ENCODE measurements around the gene SLC25A25. TPM values are rescaled to one million over a fixed set of nuclear protein-coding genes. Genes with fewer than 3 reads are reported as not detected.

SLC25A25 gene
- total RNA-seq, 1 donor from 2014 or later: 34.7 TPM

- TF ChIP-seq, protein P1, sequence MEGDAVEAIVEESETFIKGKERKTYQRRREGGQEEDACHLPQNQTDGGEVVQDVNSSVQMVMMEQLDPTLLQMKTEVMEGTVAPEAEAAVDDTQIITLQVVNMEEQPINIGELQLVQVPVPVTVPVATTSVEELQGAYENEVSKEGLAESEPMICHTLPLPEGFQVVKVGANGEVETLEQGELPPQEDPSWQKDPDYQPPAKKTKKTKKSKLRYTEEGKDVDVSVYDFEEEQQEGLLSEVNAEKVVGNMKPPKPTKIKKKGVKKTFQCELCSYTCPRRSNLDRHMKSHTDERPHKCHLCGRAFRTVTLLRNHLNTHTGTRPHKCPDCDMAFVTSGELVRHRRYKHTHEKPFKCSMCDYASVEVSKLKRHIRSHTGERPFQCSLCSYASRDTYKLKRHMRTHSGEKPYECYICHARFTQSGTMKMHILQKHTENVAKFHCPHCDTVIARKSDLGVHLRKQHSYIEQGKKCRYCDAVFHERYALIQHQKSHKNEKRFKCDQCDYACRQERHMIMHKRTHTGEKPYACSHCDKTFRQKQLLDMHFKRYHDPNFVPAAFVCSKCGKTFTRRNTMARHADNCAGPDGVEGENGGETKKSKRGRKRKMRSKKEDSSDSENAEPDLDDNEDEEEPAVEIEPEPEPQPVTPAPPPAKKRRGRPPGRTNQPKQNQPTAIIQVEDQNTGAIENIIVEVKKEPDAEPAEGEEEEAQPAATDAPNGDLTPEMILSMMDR (IDR thresholded peaks at IDR 0.05): no peak
- no peaks in the 10 kb centered on the region for H3K36me3 ChIP-seq
- H3K4me1 ChIP-seq: peaks cover 61% of the 10 kb centered on the region
- no peaks in the 10 kb centered on the region for H3K9me3 ChIP-seq
- ATAC-seq: no peak
- no peaks in the 10 kb centered on the region for H3K27me3 ChIP-seq
- H3K27ac ChIP-seq: no peak overlapping the region
- intact Hi-C loops (cut with DNase I): no loop called here
- no peak overlapping the region for H3K4me3 ChIP-seq
- DNase-seq: peak; percentile 67
Observed at GRCh38 chr9:128091144-128091543, 23.1 kb downstream of the SLC25A25 start.

DNA sequence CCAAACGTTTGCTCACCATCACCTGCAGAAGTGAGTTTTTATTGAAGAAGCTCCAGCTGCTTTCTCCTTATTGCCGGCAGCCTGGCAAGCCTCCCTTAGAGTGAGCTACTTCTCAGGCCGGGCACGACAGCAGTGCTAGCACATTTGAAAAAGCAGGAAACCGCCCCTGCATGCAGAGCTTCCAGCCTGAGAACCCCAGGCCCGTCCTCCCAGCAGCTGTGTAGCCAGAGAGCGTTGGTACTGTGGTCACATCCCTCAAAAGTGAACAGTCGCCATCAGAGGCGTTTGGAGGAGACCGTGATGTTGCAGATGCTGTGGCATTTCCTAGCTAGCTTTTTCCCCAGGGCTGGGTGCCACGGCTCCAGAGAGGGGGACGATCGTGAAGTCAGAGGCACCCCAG lies 23.5 kb downstream of the SLC25A25 start:
- TF ChIP-seq, protein P1 (IDR thresholded peaks at IDR 0.05): no peak
- H3K27ac ChIP-seq: no peak overlapping the region
- no peak for ATAC-seq
- no peaks in the 10 kb centered on the region for H3K27me3 ChIP-seq
- intact Hi-C loops (cut with DNase I): no loop called here
- no peaks in the 10 kb centered on the region for H3K36me3 ChIP-seq
- H3K4me1 ChIP-seq: peaks cover 61% of the 10 kb centered on the region
- H3K4me3 ChIP-seq: no peak overlapping the region
- DNase-seq: peak; percentile 46
- no peaks in the 10 kb centered on the region for H3K9me3 ChIP-seq

GRCh38 chr9:128092199-128092977 lies 24.4 kb downstream of the SLC25A25 start:
- H3K27ac ChIP-seq: peak overlapping the region; percentile 86
- H3K4me1 ChIP-seq: peaks cover 69% of the 10 kb centered on the region

DNA sequence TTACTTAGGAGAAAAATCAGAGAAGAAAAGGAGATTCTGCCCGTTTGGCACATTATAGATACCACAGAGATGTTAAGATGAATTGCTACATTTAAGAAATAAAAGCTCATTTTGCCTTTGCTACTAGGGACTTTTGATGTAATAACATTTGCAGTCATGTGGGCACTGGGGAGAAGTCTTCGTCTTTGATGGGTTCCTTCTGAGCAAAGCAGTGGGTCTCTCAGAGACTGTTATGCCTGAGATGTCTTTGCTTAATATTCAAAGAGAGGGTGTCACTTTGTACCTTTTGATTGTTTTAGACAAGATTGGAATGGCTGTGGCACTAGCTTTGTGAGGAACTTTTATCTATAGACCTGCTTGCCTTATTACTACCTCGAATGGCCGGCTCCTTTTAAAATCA lies 25.0 kb downstream of the SLC25A25 start:
- TF ChIP-seq, protein P1 (IDR thresholded peaks at IDR 0.05): no peak
- Histone ChIP-seq H3K27ac (peak overlapping the region; percentile 86), H3K27me3 (no peaks in the 10 kb centered on the region), H3K9me3 (no peaks in the 10 kb centered on the region), H3K36me3 (no peaks in the 10 kb centered on the region), H3K4me3 (no peak overlapping the region), H3K4me1 (peaks cover 75% of the 10 kb centered on the region)
- ATAC-seq (no peak), DNase-seq (no peak)
- intact Hi-C loops (cut with DNase I): no loop called here

More at GRCh38 chr9:128092199-128092977, 24.4 kb downstream of the SLC25A25 start:
- TF ChIP-seq, protein P1 (IDR thresholded peaks at IDR 0.05): no peak
- Histone ChIP-seq H3K9me3 (no peaks in the 10 kb centered on the region), H3K27me3 (no peaks in the 10 kb centered on the region), H3K36me3 (no peaks in the 10 kb centered on the region), H3K4me3 (no peak overlapping the region)
- intact Hi-C loops (cut with DNase I): no loop called here
- ATAC-seq: no peak
- peak; percentile 58 for DNase-seq

DNA sequence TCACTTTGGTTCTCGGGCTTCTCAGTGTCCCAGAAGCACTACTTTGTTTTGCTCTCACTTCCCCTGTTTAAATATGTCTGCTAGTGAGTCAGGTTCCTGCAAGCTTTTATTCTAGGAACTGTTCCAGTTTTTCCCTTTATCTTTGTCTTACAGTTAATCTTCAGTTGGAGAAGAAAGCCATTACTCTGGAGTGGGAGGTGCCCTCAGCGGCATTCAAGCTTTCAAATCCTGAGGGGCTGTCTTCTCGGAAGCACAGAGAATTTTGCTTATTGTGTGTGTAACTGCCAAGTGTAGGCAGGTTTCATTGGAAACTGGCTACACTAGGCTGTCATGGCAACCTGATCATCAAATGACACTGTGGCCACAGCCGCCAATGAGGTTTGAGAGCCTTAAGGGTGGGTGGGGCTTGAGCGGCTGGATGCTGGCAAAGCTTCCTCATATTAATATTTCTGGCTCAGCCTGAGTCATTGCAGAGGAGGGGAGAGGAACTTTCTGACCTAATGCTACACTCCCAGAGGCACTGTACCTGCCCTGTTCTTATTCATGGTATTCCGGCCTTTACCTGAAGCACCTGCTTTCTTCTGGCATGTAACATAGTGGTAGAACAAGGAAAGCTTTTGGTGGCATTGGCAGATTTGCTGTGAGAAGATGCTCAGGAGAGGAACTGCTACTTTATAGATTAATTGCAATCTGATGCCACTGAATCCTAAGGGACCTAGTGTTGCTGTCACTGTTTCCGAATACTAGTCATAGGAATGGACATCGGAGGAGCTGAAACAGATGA lies 26.3 kb downstream of the SLC25A25 start:
- Histone ChIP-seq H3K9me3 (no peaks in the 10 kb centered on the region), H3K4me3 (peak overlapping the region; percentile 15), H3K36me3 (no peaks in the 10 kb centered on the region), H3K27me3 (no peaks in the 10 kb centered on the region), H3K4me1 (peaks cover 74% of the 10 kb centered on the region), H3K27ac (peak overlapping the region; percentile 86)
- DNase-seq: peak; percentile 92
- intact Hi-C loops (cut with DNase I): no loop called here
- peak; percentile 84 for ATAC-seq
- TF ChIP-seq, protein P1 (IDR thresholded peaks at IDR 0.05): no peak

Data from upper lobe of right lung (tissue), 1 donor.